HG03060 (cell line): ENCODE results near the gene ZFYVE28.
"Not testable (repeated sequence)": the region's sequence is repeated elsewhere in the genome, so short reads cannot be mapped to it uniquely, and the experiment has no call there.

ENCODE experiments used
- ATAC-seq: cut with Tn5 transposase; IDR thresholded peaks from one replicate; pipeline ENCODE4 v1.9.1; 2021; ENCODE audit warnings: low read depth, moderate number of reproducible peaks; ENCODE audit not compliant: unreplicated experiment

Gene ZFYVE28

GRCh38 chr4:2417765-2418649, at the start of gene ZFYVE28:
Gene ZFYVE28, minus strand, starts transcription at chr4:2418645. Its CDS starts 322 bp downstream, at chr4:2418323.
- peak; percentile 20 for ATAC-seq

- ATAC-seq: not testable (repeated sequence)
These were observed 47.1 kb upstream of the ZFYVE28 start for GRCh38 chr4:2465544-2465943.

GRCh38 chr4:2465032-2465431, 46.6 kb upstream of the ZFYVE28 start:
- ATAC-seq: no peak

- ATAC-seq: no peak
These were observed 44.7 kb upstream of the ZFYVE28 start for GRCh38 chr4:2462992-2463762.

GRCh38 chr4:2462218-2462991, 44.0 kb upstream of the ZFYVE28 start:
- ATAC-seq: no peak

- ATAC-seq: no peak
These were observed 43.0 kb upstream of the ZFYVE28 start for GRCh38 chr4:2461246-2461960.

- ATAC-seq: no peak
These were observed 41.3 kb upstream of the ZFYVE28 start for GRCh38 chr4:2459589-2460349.

- no peak for ATAC-seq
These were observed 40.4 kb upstream of the ZFYVE28 start for GRCh38 chr4:2458546-2459491.

- no peak for ATAC-seq
These were observed 39.2 kb upstream of the ZFYVE28 start for GRCh38 chr4:2457481-2458295.

- no peak for ATAC-seq
These were observed 33.7 kb upstream of the ZFYVE28 start for GRCh38 chr4:2451821-2452785.

GRCh38 chr4:2451036-2451520, 32.6 kb upstream of the ZFYVE28 start:
- ATAC-seq: no peak

GRCh38 chr4:2450394-2451035, 32.1 kb upstream of the ZFYVE28 start:
- no peak for ATAC-seq

GRCh38 chr4:2449511-2450392, 31.3 kb upstream of the ZFYVE28 start:
- ATAC-seq: no peak

- ATAC-seq: no peak
These were observed 30.6 kb upstream of the ZFYVE28 start for GRCh38 chr4:2449051-2449450.

- no peak for ATAC-seq
These were observed 30.1 kb upstream of the ZFYVE28 start for GRCh38 chr4:2448589-2448988.
